CD4-positive, alpha-beta T cell treated with Interleukin-2 at 100 ng/mL for 4 hours (primary cell): Measurements from ENCODE around the gene ANKMY1.

Experiments used
- DNase-seq: peaks from one replicate; pipeline ENCODE4 v3.0.0-alpha.2; 2020; ENCODE audit warnings: low spot score

The ANKMY1 gene

GRCh38 chr2:240473211-240473610 lies 84.6 kb downstream of the ANKMY1 start:
- no peak for DNase-seq

- no peak for DNase-seq
Measured at GRCh38 chr2:240472078-240472790, 85.6 kb downstream of the ANKMY1 start.

DNA sequence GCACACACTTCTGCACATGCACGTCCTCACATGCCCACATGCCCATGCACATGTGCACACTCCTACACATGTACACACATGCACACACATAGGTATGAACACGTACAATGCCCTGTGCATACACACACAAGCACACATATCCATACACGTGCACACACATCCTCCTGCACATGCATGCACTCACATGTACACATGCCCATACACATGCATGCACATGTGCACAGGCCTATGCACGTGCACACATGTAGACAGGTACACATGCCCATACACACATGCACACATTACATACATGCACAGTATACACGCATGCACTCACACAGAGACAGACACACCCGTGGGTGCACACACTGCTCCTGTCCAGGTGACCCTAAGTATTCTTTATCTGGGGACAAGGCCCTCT lies 88.0 kb downstream of the ANKMY1 start:
- no peak for DNase-seq

GRCh38 chr2:240469239-240469636 lies 88.5 kb downstream of the ANKMY1 start:
- DNase-seq = no peak

DNA sequence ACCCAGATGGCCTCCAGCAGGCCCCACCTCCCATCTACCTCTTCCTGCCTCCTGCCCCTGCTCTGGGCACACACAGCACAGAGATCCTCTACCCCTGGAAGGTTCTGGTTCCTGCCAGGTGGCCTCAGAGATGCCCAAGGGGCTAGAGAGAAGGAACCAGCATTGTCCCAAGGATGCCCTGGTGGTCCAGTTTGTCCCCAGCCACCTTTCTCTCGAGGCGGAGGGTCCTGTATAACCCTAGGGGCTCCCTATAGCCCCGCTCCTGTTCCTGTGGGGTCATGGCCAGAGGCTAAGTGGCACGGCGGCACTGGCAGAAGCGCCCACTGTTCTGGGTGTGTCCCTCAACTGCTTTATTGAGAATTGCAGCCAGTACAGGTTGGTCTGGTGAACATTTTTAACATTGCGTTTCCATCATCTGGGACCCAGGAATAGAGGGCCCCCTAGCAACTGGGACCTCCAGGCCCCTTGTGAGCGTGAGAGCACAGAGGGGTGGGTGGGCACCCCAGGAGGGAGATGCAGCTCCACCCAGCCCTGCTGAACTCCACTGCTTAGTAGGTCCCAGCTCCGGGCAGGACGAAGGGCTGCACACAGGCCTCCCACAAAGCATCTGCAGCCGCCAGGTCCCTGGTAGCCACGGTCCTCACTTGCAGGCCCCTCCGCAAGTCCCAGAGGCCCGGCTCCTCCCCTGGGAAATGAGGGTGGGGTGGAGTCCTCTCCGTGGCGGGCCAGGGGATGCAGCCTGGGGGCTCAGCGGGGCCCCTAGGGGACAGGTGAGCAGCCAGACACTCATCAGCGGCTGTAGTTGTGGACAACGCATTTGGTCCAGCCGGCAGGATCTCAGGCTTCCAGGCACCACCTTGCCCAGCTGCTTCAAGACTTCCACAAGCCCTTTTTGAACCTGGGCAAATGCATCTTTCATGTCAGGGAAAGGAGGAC lies 89.2 kb downstream of the ANKMY1 start:
- DNase-seq = no peak

DNA sequence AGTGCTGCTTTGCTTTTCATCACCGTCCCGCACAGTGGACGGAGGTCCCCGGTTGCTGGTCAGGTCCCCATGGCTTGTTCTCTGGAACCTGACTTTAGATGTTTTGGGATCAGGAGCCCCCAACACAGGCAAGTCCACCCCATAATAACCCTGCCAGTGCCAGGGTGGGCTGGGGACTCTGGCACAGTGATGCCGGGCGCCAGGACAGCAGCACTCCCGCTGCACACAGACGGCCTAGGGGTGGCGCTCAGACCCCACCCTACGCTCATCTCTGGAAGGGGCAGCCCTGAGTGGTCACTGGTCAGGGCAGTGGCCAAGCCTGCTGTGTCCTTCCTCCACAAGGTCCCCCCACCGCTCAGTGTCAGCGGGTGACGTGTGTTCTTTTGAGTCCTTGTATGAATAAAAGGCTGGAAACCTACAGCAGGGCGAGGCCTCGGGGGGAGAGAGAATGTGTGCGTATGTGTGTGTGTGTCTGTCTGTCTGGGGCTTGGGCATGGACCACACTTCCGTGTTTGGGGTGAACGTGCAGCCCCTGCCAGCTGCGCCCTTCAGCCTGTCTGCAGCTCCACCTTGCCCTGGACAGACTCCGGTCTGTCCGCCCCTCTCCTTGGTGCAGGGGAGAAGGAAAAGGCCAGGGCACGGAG lies 90.0 kb downstream of the ANKMY1 start:
- DNase-seq = no peak

GRCh38 chr2:240467149-240467642 lies 90.6 kb downstream of the ANKMY1 start:
- DNase-seq = no peak

DNA sequence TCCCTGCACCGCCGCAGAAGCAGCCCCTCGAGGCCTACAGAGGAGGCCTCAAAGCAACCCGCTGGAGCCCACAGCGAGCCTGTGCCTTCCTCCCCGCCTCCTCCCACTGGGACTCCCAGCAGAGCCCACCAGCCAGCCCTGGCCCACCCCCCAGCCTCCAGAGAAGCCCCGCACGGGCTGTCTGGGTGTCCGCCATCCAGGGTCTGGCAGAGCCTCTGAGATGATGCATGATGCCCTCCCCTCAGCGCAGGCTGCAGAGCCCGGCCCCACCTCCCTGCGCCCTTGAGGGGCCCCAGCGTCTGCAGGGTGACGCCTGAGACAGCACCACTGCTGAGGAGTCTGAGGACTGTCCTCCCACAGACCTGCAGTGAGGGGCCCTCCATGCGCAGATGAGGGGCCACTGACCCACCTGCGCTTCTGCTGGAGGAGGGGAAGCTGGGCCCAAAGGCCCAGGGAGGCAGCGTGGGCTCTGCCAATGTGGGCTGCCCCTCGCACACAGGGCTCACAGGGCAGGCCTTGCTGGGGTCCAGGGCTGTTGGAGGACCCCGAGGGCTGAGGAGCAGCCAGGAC lies 91.1 kb downstream of the ANKMY1 start:
- DNase-seq = no peak

DNA sequence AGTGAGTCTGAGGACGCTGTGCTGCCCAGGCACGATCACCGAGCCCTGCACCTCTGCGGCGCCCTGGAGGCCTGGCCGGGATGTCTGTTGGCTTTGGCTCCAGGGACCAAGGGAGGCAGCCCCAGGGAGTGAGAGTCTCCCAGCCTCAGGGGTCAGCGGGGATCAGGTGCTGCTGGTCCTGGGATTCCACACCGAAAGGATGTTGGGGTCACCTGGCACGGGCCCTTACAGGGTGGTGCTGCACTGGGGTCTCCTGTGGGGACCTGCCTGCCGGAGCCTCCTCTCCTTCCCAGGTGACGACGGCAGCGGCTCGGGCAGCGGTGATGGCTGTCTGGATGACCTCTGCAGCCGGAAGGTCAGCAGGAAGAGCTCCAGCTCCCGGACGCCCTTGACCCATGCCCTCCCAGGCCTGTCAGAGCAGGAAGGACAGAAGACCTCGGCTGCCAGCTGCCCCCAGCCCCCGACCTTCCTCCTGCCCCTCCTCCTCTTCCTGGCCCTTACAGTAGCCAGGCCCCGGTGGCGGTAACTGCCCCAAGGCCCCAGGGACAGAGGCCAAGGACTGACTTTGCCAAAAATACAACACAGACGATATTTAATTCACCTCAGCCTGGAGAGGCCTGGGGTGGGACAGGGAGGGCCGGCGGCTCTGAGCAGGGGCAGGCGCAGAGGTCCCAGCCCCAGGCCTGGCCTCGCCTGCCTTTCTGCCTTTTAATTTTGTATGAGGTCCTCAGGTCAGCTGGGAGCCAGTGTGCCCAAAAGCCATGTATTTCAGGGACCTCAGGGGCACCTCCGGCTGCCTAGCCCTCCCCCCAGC lies 91.8 kb downstream of the ANKMY1 start:
- no peak for DNase-seq

GRCh38 chr2:240465268-240465764 lies 92.5 kb downstream of the ANKMY1 start:
- DNase-seq = no peak

DNA sequence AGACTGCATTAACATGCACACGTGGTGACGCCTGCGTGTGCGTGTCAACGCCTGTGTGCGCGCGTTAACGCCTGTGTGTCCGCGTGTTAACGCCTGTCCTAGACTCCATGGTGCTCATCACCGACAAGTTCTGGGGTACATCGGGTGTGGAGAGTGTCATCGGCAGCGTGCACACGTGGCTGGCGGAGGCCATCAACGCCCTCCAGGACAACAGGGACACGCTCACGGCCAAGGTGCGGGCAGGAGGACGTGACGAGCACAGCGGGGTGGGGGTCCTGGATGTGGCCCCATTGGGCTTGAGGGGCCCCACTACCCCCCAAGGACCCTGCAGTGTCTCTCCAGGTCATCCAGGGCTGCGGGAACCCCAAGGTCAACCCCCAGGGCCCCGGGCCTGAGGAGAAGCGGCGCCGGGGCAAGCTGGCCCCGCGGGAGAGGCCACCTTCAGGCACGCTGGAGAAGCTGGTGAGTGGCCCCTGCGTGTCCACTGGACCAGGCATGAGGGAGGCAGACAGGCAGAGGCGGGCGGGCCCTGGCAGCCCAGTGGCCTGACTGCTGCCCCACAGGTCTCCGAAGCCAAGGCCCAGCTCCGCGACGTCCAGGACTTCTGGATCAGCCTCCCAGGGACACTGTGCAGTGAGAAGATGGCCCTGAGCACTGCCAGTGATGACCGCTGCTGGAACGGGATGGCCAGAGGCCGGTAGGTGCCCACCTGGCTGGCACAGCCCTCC lies 93.1 kb downstream of the ANKMY1 start:
- no peak for DNase-seq

DNA sequence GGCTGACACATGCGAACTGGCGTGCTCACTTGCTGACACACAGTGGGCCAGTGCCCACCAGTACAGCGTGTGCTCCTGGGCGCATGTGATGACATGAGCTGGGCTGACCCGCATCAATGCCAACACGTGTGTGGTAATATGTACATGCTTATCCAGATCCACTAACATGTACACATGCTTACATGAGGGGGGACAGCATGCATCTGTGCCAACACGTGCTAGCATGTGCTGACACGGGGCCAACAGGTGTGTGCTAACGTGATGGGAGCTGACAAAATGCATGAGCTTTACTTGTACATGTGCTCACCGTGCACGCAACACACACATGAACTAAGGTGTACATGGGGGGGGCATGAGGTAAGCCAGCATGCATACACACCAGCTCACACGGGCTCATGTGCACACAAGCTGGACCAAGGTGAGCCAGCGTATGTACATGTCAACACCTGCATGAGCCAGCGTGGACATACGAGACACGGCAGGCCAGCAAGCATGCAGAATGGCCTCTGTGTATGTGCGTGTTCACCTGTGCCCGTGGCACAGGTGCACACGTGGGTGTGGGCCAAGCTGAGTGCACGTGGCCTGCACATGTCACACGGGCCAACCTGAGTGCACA lies 93.8 kb downstream of the ANKMY1 start:
- no peak for DNase-seq

DNA sequence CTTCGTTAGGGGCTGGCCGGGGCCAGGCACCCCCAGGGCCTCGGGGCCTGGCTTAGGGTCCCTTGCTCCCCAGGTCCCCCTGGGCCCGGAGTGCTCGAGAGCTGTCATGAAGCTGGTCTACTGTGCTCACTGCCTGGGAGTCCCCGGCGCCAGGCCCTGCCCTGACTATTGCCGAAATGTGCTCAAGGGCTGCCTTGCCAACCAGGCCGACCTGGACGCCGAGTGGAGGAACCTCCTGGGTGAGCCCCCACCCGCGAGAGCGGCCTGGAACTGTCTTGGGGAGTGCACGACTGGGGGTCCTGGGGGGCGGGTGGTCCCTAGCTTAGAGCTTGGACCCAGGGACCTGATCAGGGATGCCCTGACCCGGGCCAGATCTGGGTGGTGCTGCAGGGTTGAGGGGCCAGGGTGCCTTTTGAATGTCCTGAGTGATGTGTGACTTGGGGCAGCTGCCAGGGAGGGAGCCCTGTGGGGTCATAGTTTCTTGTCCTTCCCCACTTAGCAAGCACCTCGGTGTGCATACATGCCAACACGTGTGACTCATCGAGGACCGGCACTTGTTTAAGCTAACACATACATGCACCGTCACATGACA lies 94.4 kb downstream of the ANKMY1 start:
- DNase-seq = no peak

DNA sequence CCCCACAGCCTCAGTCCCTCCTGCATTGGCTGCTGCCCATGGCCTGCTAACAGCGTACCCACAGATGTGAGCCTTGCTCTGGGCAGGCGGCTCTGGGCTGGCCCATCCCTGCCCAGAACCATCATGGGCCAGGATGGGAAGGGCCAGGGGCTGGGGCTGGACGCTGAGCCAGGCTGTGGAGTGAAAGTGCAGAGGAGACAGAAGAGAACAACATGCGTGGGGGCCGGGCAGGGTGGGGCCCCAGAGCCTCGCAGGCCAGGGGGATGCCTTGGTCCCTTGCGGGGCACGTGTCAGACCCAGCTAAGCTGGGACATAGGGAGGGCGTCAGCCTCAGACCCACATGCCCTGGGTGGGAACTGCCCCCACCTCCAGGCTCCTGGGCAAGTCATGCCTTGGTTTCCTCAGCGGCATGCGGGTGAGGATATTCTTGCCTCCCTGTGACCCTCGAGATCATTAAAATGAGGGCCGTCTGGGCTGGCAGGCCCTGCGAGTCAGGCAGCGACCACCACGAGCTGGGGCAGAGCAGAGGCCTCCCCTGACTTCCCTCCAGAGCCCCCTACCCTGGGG lies 95.0 kb downstream of the ANKMY1 start:
- DNase-seq = no peak

GRCh38 chr2:240462073-240462706 lies 95.6 kb downstream of the ANKMY1 start:
- no peak for DNase-seq

- DNase-seq = no peak
Measured at GRCh38 chr2:240461471-240462072, 96.2 kb downstream of the ANKMY1 start.

GRCh38 chr2:240460781-240461431 lies 96.9 kb downstream of the ANKMY1 start:
- DNase-seq = no peak

- DNase-seq = no peak
Measured at GRCh38 chr2:240460253-240460711, 97.5 kb downstream of the ANKMY1 start.
